Activated gamma-delta T cell (primary cell): ENCODE measurements around the gene RPTOR.

ENCODE experiments used
- DNase-seq: peaks from one replicate; lab custom pipeline; 2025; lab: John Stamatoyannopoulos, UW

RPTOR gene

DNA sequence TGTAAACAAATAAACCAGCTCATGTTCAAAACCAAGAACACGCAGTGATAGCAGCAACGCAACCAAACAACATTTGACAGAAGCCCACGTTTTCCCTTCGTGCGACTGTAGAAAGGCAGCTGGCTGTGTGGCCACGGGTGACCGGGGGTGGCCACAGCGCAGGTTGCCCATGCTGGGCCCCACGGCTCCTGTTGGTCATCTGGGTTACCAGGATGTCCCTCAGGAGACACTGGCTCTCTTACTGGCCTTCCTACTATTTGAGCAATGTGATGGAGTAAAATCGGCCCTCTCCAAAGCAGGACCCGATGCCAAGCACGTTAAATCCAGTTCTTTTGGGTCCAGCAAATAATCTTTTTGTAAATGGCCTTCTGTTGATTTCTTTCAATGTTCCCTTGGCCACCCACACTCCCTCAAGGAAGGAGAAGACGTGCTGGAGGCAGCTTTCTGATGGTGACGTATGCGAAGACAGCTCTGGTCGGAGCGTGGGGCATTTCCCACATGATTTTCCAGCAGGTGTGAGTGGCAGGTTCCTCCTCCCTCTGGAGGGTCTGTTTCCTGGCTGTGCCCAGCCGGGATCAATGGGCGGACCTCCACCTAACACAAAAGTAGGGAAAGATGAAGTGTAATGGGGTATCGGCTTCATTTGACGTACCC lies 303.9 kb downstream of the RPTOR start:
- DNase-seq = no peak

DNA sequence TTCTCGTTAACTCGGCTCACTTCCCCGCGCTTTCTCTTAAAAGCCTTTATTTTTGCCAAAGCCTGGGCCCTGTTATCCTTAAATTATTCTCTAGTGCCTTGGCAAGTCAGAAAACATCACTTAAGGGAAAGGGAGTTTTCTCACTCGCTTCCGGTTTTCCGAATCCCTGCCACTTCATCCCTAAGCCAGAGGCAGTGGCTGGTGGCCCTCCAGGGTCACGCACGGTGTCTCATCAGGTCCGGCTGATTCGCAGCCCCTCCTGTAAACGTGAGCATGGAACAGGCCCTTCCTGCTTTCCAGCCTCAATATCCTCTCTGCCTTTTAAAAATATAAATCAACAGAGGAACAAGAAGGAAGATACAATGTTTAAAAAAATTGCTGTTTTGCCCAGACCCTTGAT lies 304.5 kb downstream of the RPTOR start:
- no peak for DNase-seq

DNA sequence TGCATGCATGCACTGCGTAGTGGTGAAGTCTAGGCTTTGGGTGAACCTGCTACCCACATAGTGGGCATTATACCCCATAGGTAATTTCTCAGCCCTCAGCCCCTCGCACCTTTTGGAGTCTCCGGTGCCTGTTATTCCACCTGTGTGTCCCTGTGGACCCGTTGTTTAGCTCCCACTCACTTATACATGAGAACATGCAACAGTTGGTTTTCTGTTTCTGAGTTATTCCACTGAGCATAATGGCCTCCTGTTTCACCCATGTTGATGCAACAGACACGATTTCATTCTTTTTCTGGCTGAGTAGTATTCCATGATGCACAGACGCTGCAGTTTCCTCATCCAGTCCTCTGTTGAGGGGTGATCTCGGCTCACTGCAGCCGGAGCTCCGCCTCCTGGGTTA lies 305.5 kb downstream of the RPTOR start:
- DNase-seq = no peak

DNA sequence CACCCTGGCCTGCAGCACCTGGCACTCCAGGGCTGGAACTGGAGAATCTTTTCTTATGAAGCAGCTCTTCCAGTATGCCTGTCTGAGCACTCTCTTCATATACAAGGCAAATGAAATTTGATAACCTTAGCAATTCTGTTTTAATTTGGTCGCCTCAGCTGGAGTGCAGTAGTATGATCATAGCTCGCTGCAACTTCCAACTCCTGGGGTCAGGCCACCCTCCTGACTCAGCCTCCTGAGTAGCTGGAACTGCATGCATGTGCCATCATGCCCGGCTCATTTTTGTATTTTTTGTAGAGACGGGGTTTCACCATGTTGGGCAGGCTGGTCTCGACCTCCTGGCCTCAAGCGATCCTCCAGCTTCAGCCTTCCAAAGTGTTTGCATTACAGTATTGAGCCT lies 306.2 kb downstream of the RPTOR start:
- DNase-seq = no peak

DNA sequence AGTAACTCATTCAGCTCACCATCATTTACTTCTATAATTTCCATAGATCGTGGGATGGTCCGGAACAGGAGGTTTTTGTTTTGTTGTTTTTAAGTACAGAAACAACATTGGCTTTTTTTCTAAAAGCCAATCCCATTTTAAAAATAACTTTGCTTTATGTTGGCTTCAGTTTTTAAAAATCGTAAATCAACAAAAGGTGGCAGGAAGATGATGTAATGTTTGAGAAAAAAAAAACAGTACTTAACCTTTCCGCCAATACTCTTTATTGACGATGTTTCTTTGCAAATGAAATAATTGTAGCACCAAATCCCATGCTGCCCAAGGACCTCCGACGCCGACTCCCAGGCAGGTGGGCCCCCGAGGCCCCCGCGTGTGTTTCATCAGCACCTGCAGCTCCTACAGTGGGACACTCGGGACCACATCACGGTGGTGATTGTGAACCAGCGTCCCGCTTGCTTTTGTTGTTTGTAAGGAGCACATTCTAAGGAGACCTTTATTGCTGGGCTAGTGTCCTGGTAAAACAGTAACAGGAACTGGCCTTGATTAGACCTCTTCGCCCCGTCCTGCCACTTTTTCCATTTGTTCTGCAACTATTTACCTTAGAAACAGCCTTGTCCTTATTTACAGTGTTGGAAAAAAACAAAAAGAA lies 306.8 kb downstream of the RPTOR start:
- no peak for DNase-seq

DNA sequence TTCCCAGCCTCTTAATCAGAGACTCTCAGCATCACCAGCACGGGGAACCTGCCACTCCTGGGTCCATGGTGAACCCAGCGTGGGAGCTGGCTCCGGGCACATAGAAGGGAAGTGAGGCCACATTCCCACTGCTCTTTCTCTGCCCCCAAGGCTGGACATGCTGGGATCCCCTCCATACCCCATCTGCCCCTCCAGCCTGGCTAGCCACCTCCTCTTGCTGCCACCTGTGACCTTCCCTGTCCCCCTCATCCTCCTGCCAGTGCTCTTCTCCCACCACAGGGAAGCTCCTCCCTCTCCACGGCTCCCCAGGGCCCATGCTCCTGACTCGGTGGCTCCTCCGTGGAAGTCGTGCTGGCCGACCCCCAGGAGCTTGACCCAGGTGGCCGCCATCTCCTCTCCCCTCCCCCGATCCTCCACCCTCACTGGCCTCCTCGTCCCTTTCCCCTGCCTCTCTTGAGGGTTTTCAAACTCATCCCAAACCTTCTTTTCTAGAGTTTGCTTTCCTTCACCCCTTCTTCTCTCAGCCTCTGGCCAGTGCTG lies 307.9 kb downstream of the RPTOR start:
- DNase-seq = no peak

DNA sequence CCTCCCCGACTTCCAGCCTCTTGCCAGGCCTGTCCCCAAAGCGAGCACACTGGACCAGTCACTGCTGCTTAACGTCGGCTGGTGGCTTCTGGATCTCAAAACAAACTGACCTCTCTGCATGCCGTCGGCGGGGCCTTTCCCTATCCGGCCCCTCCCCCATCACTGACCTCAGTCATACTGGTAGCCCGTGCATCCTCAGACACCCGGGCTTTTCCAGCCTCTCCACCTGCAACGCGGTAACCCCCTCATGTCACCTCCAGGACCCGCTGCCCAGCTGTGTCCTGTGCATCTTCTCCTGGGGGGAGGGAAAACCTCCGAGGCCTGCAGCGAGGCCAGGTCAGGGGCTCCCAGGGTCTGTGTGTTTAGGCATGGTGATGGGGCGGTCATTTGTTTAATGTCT lies 308.4 kb downstream of the RPTOR start:
- DNase-seq = no peak

DNA sequence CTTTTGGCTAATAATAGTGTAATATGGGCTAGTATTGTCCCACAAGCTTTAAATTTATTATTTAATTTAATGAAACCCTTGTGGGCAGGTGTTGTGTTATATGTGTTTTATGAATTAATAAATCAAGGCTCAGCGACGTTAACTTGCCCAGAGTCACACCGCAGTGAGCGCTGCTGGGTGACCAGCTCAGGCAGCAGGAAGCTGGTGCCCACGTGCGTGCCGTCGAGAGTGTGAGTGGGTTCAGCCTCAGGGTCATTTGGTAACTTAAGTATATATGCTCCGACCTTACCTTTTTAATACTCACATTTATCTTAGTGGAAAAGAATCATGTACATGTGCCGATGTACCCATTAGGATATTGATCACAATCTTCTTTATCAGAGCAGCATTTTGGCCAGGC lies 309.6 kb downstream of the RPTOR start:
- DNase-seq = no peak

DNA sequence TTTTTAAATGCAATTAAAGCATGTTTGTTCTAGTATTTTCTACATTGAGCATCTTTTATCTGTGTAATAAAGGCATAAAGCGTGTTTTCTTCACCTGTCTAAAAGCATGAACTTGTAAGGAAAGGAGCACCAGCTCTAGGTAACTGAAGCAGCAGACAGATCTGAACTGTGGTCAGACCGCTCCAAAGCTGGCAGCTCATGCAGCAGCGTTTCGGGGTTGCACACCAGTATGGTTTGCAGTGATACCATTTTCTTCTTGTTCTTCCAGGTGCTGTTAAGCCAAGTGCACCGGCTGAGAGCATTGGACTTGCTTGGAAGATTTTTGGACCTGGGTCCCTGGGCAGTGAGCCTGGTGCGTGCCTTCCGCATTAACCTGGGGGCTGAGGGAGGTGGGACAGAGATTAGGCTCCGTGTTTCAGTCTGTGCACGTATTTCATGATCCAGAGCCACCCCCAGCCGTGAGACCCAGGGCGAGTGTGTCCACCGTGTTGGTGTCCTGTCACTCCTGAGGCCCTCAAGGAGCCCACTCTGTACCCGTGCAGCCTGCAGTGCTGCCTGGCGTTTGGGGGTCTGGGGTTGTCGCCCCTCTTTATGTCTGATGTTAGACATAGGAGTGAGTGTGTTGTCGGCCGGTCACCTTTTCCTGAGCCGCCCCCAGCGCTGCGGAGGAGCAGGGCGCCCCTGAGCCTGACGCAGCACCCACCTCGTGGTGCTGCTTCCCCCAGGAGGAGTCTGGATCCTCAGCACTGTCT lies 310.7 kb downstream of the RPTOR start:
- DNase-seq = no peak

DNA sequence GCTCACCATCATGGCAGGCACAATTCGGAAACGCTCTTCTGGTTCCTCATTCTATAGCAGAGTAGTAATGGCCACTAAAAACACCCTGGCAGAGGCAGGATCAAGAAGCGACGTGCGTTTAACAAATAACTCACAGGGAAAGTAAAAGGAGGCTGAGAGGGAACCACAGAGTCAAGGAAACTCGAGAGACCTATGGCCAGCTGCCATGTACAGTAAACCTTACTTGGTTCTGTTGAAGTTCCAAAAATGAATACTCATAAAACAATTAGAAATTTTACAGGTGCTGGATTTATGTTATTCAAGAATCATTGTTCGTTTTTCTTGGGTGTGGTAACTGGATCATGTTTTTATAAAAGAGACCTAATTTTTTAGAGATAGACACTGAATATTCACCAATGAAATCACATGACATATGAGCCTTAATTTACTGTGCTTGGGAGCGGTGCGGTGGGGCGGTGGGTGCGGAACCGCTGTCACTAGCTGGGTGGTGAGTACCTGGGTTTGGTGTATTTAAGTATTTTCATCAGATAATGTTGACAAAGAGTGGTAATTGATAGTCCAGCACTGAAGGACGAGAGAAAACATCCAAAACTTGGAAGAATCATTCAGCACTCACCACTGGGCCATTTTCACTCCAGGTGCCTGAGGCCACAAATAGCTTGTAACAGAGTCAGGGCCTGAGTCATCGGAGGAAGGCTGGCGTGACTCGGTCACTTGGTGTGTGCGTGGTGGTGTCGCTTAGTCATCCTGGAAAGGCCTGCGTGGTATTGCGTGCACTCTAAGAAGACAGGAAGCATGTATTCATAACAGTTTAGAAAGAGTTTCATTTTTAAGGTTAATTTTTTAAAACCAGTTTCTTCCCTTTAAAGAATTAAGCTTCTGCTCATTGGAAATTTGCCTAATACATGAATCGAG lies 311.6 kb downstream of the RPTOR start:
- DNase-seq = no peak

DNA sequence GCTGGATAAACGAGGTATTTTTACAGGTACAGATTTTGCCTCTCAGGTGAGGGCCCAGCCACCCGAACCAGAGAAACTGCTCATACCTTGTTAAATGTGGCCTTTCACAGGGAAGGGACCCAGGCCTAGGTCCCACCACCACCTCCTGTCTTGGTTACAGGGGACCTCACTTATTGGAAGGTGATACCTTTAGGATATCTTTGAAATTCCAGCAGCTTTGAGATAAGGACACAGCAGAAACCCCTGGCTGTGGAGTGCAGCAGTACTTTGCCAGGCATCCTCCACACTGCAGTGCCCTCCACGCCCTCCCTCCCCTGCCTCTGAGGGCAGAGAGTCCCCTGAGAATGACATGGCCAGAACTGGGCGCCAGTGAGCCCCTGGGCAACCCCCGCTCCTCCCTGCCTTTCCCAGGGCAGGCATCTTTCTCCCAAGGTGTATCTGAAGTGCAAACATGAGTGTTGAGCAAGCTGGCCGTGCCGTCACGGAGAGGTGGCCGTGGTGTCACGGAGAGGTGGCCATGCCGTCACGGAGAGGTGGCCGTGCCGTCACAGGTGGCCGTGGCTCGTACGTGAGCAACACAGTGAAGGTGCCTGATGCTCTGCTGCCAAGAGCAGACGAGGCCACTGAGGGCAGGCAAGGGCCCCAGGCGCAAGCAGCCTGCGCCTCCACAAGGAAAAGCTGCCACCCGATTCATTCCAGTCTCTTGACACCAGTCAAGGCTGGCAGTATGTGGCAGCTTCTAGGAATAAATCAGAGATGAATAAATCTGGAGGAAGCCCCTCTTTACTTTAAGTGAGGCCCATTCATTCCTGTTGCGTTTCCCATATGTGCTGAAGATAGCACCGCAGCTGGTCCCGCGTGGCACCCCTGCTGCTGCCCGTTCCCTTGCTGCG lies 312.5 kb downstream of the RPTOR start:
- no peak for DNase-seq

DNA sequence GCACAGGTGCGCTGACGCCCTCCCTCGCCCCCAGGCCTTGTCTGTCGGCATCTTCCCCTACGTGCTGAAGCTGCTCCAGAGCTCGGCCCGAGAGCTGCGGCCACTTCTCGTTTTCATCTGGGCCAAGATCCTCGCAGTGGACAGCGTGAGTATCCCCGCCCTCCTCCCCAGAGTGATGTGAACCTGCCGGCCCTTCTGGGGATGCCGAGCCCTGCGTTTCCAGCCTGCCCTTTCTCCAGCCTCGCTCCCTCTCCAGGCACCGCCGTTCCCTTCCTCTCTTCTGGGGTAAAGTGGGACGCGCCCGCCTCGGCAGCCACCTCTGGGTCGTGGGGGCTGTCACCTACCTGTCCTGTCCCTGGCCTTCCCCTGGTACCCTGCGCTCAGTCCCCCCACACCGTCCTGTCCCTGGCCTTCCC lies 313.1 kb downstream of the RPTOR start:
- no peak for DNase-seq

DNA sequence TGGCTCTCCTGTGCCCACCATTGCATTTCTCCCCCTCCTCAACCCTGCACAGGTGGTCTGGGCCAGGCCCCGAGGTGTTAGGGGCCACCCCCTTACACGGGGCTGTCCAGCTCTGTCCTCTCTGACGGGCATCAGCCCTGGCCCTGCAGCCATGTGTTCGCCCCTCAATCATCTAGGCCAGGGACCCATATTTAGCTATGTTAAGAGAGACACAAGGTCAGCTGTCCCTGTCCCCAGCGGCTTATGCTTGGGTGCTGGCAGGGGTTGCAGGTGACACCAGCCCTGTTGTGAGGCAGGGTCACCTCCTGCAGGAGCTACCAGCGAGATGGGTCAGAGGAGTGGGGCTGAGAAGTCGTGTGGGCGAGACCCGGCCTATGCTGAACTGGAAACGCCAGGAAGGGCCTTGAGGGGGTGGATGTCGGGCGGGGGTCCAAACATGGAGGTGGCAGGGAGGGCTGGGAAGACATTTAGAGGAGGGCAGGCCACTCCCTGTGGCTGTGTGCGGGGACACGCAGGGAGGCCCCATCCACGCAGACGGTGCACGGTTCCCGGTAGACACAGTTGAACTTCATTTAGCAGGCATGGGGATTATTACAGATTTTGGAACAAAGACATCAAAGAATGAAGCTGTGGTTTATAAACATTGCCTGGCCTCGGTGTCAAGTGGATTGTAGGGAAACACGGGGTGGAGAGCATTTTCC lies 313.8 kb downstream of the RPTOR start:
- DNase-seq = no peak

DNA sequence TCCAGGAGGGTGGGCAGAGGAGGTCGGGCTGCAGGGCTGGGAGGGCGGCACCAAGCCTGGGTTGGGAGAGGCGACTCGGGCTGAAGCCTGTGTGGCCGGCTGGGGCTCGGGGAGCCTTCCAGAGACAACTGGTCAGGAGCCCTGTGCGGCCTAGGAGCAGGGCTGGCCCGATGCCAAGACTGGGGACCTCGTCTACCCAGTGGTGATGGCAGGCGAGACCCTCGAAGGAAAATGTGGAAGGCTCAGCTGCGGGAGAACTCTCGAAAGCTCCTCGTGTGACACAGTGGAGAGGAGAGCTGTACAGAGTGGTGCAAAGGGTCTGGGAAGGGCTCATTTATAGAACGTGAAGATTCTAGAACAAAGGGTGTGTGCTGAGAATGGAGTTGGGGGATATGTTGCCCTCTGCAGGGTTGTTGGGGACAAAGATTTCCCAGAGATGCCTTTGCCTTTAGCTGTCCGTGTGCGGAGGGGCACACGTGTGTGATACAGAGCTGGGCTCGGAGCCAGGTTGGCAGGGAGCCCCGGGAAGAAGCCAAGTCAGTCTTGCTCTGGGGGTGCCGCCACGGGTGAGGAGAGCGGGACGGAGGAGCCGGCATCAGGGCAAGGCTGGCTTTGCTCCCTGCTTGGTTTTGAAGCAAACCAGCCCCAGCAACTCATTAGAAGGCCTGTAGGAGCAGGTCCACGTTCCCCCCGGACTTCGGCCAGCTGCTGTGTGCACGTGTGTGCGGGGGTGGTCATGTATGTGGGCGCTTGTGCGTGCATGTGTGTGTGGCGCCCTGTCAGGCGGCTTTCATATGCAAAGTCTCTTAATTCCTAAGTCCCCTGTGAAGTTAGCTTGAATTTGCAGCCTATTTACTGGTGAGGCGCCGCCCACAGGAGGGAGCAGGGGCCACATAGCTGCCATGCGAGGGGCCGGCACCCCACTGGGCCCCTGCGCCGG lies 314.6 kb downstream of the RPTOR start:
- no peak for DNase-seq

DNA sequence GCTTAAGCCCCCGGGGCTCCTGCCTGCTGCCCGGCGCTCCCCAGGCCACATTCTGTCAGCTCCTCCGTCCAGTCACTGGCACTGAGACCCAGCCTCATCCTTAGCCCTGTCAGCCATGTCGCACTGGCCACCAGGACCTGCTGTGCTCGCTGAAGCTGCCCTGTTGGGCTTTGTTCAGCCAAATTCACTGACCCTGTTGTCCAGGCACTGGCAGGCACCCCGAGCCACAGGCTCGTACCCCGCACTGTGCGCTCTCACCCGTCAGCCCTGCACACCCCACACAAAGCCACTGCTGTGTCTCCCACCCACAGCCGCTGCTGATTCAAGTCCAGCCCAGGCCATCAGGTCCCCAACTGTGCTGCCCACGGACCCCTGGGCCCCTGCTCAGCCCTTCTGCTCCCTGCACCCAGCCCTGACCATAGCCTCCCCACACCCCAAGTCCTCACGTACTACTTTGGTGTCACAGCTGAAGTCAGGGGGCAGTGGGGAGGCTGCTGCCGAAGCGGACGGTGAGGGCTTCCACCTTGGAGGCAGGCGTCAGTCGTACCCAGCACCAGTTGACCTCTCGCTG lies 315.5 kb downstream of the RPTOR start:
- no peak for DNase-seq

DNA sequence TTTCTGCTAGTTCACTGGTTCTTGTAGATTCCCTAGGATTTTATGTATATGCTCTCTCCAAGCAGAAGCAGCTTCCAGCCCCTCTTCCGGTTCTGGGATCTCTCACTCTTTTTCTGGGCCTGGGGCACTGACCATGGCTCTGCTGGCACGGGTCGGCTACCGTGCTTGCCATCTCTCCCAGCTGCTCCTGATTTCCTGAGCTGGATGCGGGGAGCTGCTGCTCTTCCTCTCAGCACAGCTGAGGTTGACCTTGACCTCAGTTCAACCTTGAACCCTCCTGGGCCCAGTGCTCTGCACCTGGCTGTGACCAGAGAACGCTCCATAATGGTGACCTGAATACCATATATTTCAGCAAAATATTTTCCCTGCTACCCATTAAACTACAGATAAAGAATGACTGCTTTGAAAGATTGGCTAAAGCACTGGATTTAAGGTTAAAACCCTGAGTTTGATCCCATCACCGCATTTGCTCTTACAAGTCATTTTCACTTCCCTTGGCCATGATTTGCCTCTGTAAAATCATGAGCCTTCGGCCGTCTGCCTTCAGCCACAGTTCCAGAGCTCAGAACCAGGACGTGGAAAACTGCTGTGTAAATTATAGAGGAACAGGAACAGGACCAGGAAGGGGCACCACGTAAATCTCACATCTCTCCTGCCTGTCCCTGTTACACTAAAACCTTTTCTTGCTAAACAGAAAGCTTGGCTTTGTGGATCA lies 316.2 kb downstream of the RPTOR start:
- no peak for DNase-seq

DNA sequence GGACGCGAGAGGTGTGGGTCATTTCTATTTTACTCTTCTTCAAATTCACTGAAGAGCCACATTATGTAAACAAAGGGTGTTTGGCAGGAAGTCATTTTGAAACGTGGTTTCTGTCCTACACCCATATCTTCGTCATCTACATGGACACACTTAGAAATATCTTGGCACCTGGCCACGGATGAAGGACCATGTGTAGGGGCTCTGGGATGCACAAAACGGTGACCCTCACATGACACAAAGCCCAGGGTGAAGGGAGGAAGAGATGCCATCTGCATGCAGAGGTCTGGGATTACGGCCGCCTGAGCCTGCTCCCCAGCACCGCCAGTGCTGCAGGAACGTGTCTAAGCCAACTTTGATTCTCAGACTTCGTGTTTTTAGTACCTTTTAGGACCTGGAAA lies 316.8 kb downstream of the RPTOR start:
- no peak for DNase-seq

DNA sequence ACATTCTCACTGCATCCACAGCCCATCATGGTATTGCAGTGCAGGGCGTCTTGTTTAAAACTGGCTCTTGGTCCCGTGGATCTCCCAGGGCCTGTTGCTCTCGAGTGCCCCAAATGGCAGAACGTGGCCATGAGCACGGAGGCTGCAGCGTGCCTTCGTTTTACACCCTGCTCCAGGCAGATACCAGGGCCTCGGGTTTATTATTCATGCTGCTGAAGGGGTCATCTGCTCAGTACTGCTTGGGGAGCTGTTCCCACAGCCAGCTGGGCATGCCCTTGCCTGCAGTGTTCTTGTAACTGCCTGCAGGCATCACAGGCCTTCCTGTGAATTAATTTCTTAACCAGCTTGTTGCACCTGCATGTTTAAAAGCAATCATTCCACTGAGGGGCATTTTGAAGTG lies 317.3 kb downstream of the RPTOR start:
- DNase-seq = no peak
